Tibial nerve (tissue), 3 donors: Measurements from ENCODE around the gene AKT2.

ENCODE experiments used
- POLR2A ChIP-seq, 2 donors: fragments of 450-650 bp; IDR thresholded peaks; one replicate each; pipeline ENCODE4 v1.6.1; 2017; ENCODE audit warnings: antibody characterized with exemption in 2 of 2, mild to moderate bottlenecking in 2 of 2, moderate library complexity in 2 of 2
- TF ChIP-seq, protein P1 (sequence below), 5 experiments: fragments of 200-600 bp in 3 of 5; fragments of 450-650 bp in 2 of 5; sonication (generic) in 3 of 5; IDR thresholded peaks; one replicate each; pipeline ENCODE4 v1.5.1; 2016 to 2019; ENCODE audit warnings: antibody characterized with exemption in 5 of 5, mild to moderate bottlenecking in 3 of 5, moderate library complexity in 2 of 5

DNA sequence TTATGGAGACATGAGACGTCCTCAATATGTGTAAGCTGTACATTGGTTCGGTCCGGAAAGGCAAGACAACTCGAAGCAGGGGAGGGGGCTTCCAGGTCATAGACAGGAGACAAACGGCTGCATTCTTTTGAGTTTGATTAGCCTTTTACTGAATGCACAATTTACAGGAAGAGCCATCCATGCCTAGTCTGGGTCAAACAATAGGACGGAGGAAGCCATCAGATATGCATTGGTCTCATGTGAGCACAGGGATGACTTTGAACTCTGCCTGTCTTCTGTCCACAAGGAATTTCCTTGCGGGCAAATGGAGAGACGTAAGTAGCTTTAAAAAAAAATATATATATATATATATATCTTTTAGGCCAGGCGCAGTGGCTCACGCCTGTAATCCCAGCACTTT lies 56.8 kb downstream of the AKT2 start:
- no peak for TF ChIP-seq POLR2A (IDR thresholded peaks at IDR 0.05)
- TF ChIP-seq, protein P1, sequence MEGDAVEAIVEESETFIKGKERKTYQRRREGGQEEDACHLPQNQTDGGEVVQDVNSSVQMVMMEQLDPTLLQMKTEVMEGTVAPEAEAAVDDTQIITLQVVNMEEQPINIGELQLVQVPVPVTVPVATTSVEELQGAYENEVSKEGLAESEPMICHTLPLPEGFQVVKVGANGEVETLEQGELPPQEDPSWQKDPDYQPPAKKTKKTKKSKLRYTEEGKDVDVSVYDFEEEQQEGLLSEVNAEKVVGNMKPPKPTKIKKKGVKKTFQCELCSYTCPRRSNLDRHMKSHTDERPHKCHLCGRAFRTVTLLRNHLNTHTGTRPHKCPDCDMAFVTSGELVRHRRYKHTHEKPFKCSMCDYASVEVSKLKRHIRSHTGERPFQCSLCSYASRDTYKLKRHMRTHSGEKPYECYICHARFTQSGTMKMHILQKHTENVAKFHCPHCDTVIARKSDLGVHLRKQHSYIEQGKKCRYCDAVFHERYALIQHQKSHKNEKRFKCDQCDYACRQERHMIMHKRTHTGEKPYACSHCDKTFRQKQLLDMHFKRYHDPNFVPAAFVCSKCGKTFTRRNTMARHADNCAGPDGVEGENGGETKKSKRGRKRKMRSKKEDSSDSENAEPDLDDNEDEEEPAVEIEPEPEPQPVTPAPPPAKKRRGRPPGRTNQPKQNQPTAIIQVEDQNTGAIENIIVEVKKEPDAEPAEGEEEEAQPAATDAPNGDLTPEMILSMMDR (IDR thresholded peaks at IDR 0.05): no peak
